NCI-H524 treated with DMSO at 0.1 percent for 48 hours (cell line): ENCODE data around the gene LRRC41.
"Not testable (repeated sequence)": the region's sequence is repeated elsewhere in the genome, so short reads cannot be mapped to it uniquely, and the experiment has no call there.

ENCODE experiments used
- DNase-seq: peaks from one replicate; lab custom pipeline; 2025; lab: John Stamatoyannopoulos, UW

Gene LRRC41, protein sequence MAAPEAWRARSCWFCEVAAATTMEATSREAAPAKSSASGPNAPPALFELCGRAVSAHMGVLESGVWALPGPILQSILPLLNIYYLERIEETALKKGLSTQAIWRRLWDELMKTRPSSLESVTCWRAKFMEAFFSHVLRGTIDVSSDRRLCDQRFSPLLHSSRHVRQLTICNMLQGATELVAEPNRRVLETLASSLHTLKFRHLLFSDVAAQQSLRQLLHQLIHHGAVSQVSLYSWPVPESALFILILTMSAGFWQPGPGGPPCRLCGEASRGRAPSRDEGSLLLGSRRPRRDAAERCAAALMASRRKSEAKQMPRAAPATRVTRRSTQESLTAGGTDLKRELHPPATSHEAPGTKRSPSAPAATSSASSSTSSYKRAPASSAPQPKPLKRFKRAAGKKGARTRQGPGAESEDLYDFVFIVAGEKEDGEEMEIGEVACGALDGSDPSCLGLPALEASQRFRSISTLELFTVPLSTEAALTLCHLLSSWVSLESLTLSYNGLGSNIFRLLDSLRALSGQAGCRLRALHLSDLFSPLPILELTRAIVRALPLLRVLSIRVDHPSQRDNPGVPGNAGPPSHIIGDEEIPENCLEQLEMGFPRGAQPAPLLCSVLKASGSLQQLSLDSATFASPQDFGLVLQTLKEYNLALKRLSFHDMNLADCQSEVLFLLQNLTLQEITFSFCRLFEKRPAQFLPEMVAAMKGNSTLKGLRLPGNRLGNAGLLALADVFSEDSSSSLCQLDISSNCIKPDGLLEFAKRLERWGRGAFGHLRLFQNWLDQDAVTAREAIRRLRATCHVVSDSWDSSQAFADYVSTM

GRCh38 chr1:46303038-46303871 is at the start of gene LRRC41, which contains the start of gene UQCRH:
TSS of gene LRRC41 (minus strand) at chr1:46303616. CDS start at chr1:46303322, 294 bp downstream.
TSS of gene UQCRH (plus strand) at chr1:46303698. CDS start at chr1:46303767, 69 bp downstream.
- peak; percentile 82 for DNase-seq

- DNase-seq: no peak
Measured at GRCh38 chr1:46352363-46352762, 48.9 kb upstream of the LRRC41 start.

DNA sequence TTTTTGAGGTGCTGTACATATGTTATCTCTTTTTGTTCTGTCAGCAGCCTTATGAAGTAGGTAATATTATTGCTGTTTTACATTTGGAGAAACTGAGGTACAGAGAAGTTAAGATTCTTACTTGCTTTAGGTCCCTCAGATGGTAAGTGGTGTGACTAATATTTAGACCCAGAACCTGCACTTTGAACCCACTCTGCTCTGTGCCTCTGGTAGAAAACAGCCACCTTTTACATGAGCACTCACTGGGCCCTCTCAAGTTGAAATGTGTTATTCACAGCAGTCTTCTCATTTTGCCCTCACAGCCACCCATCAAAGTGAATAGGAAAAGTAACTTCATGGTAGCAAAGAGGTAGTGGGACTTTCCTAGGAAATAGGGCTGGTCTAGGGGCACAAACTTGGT is 41.9 kb upstream of the LRRC41 start:
- DNase-seq: no peak

DNA sequence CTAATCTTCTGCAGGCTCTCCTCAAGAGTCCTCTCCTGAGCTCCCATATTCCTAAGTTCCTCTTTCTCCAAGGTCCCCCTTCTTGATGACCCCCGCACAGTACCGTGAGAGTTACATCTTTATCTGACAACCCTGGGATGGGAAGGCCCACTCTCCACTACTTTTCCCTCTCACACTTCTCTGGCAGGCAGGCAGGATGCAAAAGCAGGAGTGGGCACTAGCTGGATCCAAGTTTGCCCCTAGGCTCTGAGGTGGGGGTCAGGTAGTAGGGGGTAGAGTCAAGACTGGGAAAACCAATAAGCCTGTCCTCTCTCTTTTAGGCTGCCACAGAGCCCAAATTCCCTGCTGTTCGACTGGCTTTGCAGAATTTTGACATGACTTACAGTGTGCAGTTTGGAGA is 41.1 kb upstream of the LRRC41 start:
- no peak for DNase-seq

DNA sequence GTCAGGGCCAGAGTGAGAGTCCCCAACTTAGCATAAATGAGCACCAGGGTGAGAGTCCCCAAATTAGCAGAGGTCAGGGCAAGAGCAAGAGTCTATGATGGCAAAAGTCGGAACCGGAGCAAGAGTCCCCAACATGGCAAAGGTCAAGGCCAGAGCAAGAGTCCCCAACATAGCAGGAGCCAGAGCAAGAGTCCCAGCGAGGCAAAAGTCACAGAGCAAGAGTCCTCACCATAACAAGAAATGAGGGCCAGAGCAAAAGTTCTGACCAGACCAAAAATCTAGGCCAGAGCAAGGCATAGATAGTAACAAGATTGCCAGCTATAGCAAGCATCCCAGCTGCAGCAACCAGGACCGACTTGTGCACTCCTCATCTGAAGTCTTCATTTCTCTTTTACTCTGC is 40.3 kb upstream of the LRRC41 start:
- DNase-seq: no peak

- DNase-seq: no peak
Measured at GRCh38 chr1:46343351-46343695, 39.9 kb upstream of the LRRC41 start.

DNA sequence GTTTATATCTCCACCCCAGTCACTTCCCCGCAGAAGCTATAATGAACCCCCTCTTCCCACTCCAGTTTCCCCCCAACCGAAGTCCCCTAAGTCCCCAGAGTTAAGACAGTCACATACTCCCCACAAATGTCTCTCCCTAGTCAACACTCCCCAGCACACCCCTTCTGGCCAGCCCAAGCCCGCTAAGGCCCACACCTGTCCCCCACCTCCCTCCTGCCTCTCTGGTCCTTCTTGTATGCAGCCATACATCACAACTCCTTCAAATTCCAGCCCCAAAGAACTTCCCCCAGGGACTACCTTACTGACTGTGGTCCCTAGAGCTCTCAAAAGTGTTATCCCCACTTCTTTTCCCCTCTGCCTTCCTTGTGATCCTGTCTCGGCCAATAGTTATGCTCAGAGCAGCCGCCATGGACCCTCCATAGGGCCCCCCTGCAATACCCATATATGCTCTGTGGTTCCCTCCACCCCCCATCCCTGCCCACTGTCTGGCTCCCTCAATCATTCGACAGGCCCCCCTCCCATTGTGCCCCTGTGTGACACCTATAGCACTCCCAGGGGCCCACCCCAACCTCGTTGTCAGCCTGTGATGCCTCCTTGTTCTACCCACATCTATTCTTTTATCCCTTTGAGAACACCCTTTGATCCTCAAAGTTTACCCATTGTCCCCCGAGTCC is 39.4 kb upstream of the LRRC41 start:
- no peak for DNase-seq

- no peak for DNase-seq
Measured at GRCh38 chr1:46342084-46342656, 38.8 kb upstream of the LRRC41 start.

DNA sequence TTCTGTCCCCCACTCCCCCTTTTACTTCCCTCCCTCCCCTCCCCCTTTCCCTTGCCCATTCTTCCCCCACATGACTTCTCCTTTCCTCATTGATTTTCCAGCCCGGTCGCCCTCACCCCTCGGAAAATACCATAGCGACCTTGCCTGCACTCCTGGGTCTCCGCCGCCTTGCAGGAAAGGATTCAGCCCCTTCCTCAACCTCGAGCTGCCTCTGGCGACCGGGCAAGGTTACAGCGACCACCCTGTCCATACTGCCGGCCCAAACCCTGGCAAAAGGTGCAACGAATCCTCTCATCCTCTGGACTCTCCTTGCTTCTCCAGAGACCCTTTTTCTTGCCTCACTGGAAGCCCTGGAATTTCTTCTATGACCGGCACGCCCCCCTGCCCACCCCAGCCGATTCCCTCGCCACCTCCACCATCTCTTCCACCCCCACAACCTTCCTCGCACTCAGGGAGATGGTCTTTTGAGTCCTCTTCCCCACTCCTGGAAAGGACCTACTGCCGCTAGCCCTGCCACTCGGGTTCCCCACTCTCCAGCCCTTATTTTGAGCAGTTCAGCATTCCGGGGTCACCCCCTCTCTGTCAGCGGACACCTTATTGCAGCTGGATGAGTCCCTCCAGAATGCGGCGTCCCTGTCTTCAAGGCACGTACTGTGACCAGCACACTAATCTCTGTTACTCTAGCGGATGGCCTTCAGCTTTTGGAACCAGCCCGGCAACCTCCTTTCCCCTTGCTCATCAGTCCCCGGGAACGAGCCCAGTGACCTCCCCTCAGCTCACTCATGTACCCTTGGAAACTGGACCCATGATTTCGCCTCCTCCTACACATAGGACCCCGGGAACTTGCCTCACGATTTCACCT is 38.0 kb upstream of the LRRC41 start:
- DNase-seq: no peak

- DNase-seq: peak; percentile 65
Measured at GRCh38 chr1:46340404-46341221, 37.2 kb upstream of the LRRC41 start, which contains the start of gene NSUN4. TSS of gene NSUN4 (plus strand) at chr1:46340807. CDS start at chr1:46340827, 20 bp downstream.

GRCh38 chr1:46337409-46337808 is 34.0 kb upstream of the LRRC41 start:
- DNase-seq: not testable (repeated sequence)

GRCh38 chr1:46335081-46335480 is 31.7 kb upstream of the LRRC41 start:
- no peak for DNase-seq

DNA sequence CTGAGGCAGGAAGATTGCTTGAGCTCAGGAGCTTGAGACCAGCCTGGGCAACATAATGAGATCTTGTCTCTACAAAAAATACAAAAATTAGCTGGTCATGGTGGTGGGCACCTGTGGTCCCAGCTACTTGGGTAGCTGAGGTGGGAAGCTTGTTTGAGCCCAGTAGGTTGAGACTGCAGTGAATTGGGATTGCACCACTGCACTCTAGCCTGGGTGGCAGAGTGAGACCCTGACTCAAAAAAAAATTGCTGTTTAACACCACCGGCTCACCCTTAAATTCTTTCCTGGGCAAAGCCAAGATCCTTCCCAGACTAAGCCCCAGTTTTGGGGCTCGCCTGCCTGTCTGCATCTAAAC is 30.6 kb upstream of the LRRC41 start:
- DNase-seq: no peak

DNA sequence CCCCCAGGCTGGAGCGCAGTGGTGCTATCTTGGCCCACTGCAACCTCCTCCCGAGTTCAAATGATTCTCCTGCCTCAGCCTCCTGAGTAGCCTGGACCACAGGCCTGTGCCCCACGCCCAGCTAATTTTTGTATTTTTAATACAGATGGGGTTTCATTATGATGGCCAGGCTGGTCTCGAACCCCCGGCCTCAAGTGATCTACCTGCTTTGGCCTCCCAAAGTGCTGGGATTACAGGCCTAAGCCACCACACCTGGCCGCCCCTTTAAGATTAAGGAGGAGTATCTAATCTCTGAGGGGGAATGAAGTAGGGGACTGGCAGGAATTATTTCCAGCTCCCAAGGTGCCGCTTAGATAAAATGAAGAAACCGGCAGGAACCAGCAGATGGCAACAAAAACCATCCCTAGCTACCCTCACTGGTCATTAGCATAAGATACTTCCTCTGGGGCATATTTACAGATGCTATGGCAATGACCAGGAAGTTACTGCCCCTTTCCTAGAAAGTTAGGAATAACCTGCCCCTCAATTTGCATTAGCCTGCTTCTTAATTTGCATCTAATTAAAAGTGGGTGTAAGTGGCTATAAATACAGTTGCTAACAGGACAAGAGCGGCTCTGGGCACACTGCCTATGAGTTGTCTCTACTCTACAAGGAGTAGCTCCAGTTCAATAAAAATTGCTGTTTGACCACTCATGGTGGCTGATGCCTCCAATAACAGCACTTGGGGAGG is 30.0 kb upstream of the LRRC41 start:
- no peak for DNase-seq

GRCh38 chr1:46331786-46332540 is 28.5 kb upstream of the LRRC41 start:
- DNase-seq: not testable (repeated sequence)

GRCh38 chr1:46330381-46330780 is 27.0 kb upstream of the LRRC41 start:
- DNase-seq: not testable (repeated sequence)

- not testable (repeated sequence) for DNase-seq
Measured at GRCh38 chr1:46329807-46330206, 26.4 kb upstream of the LRRC41 start.

- not testable (repeated sequence) for DNase-seq
Measured at GRCh38 chr1:46328182-46328581, 24.8 kb upstream of the LRRC41 start.
